Activated naive CD8-positive, alpha-beta T cell treated with anti-CD3 and anti-CD28 coated beads, Interleukin-2, amount 50 U/mL, for 16 hours (primary cell): ENCODE results near the gene SPATA25.
A peak's percentile ranks its signal among the peaks of the same experiment; 100 is the strongest.

Experiments
- DNase-seq: peaks from one replicate; pipeline ENCODE4 v3.0.0-alpha.2; 2020; ENCODE audit warnings: low read depth, low spot score

The SPATA25 gene

DNA sequence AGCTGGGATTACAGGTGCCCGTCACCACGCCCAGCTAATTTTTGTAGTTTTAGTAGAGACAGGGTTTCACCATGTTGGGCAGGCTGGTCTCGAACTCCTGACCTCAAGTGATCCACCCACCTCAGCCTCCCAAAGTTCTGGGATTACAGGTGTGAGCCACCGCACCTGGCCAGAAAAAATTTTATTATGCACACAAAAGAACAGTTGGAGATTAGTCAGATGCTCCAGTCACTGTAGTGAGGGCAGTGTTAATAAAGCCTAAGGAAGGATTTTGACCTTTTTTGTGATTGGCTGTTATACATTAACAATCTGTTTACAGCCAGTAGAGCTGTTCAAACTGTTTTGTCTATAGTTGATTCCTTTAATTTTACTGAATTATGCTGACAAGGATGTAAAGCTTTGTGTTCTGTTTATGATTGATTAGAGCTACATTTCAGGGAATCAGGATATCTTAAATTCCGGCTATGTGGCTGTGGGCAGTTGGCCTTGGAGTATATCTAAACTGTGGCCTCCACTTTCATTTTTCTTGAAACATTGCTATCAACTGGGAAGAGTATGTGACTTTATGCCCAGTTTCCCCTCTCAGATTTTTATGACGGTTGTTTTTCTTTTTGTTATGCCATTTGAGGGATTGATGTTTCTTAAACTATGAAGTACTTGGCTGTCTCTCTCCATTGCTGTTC is 20.1 kb downstream of the SPATA25 start:
- DNase-seq, result no peak

- DNase-seq, result no peak
Measured at GRCh38 chr20:45866454-45866853, 21.0 kb downstream of the SPATA25 start.

DNA sequence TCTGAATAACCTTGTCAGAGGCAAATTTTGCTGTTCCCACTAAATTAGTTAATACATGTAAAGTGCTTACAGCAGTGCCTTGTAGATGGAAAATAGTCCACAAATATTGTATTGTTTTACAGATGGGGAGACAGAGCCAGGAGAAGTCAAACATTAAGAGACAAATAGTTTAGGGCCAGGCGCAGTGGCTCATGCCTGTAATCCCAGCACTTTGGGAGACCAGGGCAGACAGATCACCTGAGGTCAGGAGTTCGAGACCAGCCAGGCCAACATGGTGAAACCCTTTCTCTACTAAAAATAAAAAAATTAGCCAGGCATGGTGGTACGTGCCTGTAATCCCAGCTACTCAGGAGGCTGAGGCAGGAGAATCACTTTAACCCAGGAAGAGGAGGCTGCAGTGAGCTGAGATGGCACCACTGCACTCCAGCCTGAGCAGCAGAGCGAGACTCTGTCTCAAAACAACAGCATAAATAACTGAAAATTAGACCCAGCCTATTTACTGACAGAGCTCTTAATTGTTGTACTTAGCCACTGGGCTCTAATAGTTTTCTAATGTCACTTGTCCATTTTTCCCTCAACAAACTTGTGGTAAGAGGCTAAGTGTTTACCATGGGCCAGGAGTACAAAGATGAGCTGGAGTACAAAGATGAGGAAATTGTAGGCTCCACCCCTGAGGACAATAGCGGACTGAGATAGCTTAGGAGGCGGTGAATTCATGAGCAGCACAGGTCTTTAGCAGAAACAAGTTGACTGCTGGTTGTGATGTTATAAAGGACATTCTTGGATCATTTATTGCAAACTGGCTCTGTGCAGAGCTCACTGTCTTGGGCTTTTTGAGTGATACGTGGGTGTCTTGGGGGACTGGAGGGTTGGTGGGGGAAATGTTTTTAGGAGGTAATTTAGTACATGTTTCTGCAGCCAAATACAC is 23.6 kb downstream of the SPATA25 start:
- DNase-seq, result no peak

DNA sequence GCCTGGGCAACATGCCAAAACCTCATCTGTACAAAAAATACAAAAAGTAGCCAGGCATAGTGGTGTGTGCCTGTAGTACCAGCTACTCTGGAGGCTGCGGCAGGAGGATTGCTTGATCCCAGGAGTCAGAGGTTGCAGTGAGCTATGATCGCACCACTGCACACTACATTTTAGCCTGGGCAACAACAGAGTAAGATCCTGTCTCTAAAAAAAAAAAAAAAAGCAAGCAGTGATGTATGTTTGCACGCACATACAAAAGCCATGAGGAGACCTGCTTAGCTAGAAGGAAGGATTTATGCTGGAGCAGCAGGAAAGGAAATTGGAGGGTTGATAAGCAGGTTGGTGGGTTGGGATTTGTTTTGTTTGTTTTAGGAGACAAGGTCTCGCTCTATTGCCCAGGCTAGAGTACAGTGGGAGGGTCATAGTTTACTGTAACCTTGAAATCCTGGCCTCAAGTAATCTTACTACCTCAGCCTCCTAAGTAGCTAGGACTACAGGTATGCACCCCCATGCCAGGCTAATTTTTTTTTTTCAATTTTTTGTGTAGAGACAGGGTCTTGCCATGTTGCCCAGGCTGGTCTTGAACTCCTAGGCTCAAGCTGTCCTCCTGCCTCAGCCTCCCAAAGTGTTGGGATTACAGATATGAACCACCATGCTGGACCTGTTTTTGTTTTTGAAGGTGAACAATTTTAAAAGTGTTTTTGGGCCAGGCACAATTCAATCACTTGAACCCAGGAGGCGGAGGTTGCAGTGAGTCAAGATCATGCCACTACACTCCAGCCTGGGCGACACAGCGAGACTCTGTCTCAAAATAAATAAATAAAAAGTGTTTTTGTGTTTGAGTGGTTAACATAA is 26.0 kb downstream of the SPATA25 start:
- no peak for DNase-seq

DNA sequence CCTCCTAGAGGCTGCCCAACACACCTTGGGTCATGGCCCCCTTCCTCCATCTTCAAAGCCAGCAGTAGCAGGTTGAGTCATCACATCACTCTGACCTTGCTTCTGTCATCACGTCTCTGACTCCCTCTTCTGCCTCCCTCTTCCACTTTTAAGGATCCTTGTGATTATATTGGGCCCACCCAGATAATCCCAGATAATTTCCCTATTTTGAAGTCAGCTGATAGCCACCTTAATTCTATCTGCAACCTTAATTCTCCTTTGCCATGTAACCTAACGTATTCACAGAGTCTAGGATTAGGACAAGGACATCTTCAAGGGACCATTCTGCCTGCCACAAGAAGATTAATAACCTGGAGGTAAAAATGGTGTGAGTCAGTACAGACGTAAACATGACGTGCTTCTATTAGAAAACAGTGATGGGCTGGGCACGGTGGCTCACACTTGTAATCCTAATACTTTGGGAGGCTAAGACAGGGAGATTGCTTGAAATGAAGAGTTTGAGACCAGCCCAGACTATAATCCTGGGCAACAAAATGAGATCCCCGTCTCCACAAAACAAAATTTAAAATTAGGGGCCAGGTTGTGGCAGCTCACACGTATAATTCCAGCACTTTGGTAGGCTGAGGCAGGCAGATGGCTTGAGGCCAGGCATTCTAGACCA is 26.7 kb downstream of the SPATA25 start:
- DNase-seq, result no peak

- DNase-seq, result no peak
Measured at GRCh38 chr20:45859916-45860315, 27.5 kb downstream of the SPATA25 start.

- DNase-seq, result no peak
Measured at GRCh38 chr20:45857882-45858216, 29.6 kb downstream of the SPATA25 start.

- DNase-seq, result peak; percentile 85
Measured at GRCh38 chr20:45857114-45857881, 30.1 kb downstream of the SPATA25 start, which contains the start of the genes ACOT8 and ZSWIM3. ACOT8 (minus strand) TSS chr20:45857392; CDS start chr20:45857315, 77 bp downstream. ZSWIM3 (plus strand) TSS chr20:45857614; CDS start chr20:45857826, 212 bp downstream.

- no peak for DNase-seq
Measured at GRCh38 chr20:45853484-45853883, 33.9 kb downstream of the SPATA25 start.

DNA sequence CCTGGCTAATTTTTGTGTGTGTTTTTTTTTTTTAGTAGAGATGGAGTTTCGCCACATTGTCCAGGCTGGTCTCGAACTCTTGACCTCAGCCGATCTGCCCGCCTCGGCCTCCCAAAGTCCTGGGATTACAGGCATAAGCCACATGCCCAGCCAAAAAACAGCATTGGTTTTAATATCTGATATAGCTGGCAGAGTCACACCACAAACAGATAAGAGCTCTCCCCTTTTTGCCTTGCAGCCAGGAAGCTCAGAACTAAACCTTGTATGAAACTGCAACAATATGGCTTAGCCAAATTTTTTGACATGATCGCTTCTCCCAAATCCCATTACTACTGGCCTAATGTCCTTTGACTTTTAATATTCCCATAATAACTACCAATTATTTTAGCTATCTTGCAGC is 35.1 kb downstream of the SPATA25 start:
- no peak for DNase-seq

- DNase-seq, result no peak
Measured at GRCh38 chr20:45851501-45851900, 35.9 kb downstream of the SPATA25 start.

DNA sequence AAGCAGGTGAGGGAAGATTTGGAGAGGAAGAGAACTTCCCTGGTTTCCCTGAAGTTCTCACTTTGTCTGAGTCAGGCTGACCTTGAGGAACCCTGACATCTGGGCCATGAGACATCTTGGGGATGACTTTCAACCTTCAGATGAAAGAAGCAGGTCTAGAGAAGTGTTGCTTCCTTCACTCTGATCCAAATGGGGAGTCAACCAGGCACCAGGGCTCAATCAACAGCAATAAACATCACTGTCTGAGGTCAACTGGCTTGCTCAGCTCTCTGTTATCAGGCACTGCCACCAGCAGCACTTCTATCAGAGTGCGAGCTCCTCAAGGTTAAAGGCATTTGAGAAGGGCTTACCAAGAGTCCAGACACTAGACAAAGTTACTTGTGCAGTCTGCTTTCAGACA is 36.5 kb downstream of the SPATA25 start:
- DNase-seq, result no peak

- DNase-seq, result no peak
Measured at GRCh38 chr20:45850238-45850637, 37.2 kb downstream of the SPATA25 start.

DNA sequence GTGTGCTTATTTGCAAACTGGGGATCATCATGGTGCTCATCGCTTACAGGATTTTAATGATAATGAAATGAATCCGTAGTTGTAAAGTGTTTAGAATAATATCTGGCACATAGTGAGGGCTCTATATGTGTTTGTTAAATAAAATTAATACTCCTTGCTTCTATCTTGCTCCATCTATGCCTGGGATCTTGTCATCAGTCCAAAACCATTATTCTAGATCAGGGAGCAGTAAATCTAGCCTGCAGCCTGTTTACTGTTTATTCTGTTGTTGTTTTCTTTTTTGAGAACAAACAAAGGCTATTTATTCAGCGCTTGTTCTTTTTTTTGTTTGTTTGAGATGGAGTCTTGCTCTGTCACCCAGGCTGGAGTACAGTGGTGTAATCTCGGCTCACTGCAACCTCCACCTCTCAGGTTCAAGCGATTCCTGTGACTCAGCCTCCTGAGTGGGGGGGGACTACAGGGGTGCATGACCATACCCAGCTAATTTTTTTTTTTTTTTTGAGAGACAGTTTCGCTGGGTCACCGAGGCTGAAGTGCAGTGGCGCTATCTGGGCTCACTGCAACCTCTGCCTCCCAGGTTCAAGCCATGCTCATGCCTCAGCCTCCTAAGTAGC is 38.3 kb downstream of the SPATA25 start:
- DNase-seq, result no peak

GRCh38 chr20:45848421-45848820 is 39.0 kb downstream of the SPATA25 start:
- DNase-seq, result no peak

DNA sequence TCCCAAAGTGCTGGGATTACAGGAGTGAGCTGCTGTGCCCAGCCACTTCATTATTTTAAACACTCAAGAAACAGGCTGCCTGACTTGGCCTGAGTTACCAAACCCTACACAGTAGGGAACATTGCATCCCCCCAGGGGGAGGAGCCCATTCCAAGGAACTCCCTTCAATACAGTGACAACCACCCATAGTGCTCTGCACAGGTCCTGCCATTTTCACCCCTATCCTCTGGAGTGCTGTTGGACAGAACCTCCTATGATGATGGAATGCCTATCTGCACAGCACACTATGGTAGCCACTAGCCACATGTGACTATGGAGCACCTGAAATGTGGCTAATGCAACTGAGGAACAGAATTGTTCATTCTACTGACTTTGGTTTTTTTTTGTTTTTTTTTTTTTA is 42.0 kb downstream of the SPATA25 start:
- no peak for DNase-seq

- DNase-seq, result no peak
Measured at GRCh38 chr20:45843506-45843905, 43.9 kb downstream of the SPATA25 start.

DNA sequence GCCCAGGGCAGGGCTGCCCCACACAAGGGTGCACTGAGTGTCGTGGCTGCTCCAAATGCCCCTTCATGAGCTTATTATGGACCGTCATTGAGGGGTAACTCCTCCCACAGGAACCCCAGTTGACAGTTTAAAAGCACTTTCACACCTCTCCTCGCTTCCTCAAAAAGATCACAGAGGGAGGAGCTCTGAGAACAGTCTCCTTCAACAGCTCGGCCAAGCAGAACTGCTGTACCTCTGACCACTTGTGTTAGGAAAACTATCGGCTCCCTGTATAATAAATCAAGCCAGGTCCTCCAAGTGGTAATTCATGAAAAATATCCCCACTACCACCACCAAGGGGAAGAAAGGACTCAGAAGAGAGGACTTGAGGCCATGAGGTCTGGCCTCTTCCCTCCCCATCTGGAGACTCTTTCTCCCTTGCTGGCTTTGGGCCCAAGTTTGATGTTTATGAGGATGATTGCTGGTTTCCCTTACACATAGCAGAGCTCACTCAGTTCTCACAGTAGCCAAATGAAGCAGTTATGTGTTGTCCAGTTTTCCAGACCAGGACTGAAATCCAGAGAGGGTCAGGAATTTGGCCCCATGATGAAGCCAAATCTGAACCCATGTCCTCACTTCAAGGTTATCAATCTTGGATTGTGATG is 45.1 kb downstream of the SPATA25 start:
- DNase-seq, result no peak

DNA sequence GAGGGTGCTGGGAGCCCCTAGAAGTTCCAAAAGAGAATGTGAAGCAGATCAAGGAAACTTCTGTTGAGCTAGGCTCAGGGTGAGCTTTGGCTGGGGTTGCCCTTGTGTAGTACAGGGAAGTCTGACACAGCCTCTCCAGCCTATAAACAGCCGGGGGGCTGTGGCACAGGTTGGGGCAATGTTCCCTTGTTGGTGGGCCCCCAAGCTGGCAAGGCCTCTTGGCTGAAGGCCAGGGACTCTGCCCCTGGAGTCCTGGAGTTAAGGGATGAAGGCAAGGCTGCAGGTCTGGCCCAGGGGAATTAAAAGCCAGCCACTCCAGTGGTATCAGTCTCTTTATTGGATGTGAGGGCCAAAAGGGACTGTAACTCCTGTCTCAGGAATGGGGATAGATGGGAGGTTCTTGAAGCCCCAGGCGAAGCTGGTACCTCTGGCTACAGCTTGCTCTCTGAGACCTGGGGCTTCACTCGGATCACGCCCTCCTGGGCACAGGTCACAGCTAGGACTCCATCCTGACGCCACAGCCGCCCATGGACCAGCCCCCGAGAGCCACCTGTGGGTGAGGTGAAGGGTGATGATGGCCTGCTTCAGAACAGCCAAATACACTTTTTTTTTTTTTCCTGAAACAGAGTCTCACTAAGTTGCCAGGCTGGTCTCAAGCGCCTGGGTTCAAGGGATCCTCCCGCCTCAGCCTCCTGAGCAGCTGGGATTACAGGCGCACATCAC is 45.9 kb downstream of the SPATA25 start:
- no peak for DNase-seq
